K562 (cell line): ENCODE measurements around the gene TMEM86B. TPM values are rescaled to one million over a fixed set of nuclear protein-coding genes. Genes with fewer than 3 reads are reported as not detected.

Source experiments
- CCAR2 ChIP-seq: fragments of 200-400 bp; formaldehyde crosslinking; IDR thresholded peaks from 2 replicates; pipeline ENCODE4 v1.6.1; 2017; ENCODE audit warnings: mild to moderate bottlenecking, low read depth, low read length
- DDX20 ChIP-seq: fragments of 450-650 bp; IDR thresholded peaks from 2 replicates; pipeline ENCODE4 v1.6.1; 2016; ENCODE audit warnings: missing genetic modification characterization, low read depth, mild to moderate bottlenecking, missing compliant biosample characterization, moderate library complexity
- GABPB2 ChIP-seq: fragments of 250-450 bp; sonication (Bioruptor Pico); conservative IDR thresholded peaks from 2 replicates; pipeline ENCODE4 v1.5.1; 2021; ENCODE audit warnings: mild to moderate bottlenecking
- ILF3 ChIP-seq: fragments of 450-650 bp; IDR thresholded peaks from 2 replicates; pipeline ENCODE4 v1.6.1; 2018; ENCODE audit warnings: antibody characterized with exemption, mild to moderate bottlenecking, moderate library complexity, borderline replicate concordance
- NFIX ChIP-seq: fragments of 250-450 bp; sonication (Bioruptor Pico); IDR thresholded peaks from 2 replicates; pipeline ENCODE4 v1.4.0; 2020; ENCODE audit warnings: low read depth, mild to moderate bottlenecking, moderate library complexity
- RFX7 ChIP-seq: fragments of 250-450 bp; sonication (Bioruptor Pico); IDR thresholded peaks from 2 replicates; pipeline ENCODE4 v1.5.1; 2021; ENCODE audit warnings: mild to moderate bottlenecking
- SIRT6 ChIP-seq: IDR thresholded peaks from one replicate; pipeline ENCODE4 v1.6.1; 2012; ENCODE audit warnings: low read depth, mild to moderate bottlenecking, control low read depth, inconsistent platforms, low read length, moderate library complexity
- ZC3H4 ChIP-seq: sonication (generic); formaldehyde crosslinking; IDR thresholded peaks from 2 replicates; pipeline ENCODE4 v1.9.0; 2021; ENCODE audit warnings: missing genetic modification reagents, borderline replicate concordance
- ZNF311 ChIP-seq: fragments of 250-450 bp; sonication (Bioruptor Pico); IDR thresholded peaks from 2 replicates; pipeline ENCODE4 v1.4.0; 2020; ENCODE audit warnings: mild to moderate bottlenecking, moderate library complexity
- ZNF444 ChIP-seq: fragments of 250-450 bp; sonication (Bioruptor Pico); IDR thresholded peaks from 2 replicates; pipeline ENCODE4 v1.4.0; 2020; ENCODE audit warnings: mild to moderate bottlenecking, moderate library complexity
- polyA plus RNA-seq, 8 experiments: library from polyadenylated mRNA; depleted of rRNA in 4 of 8; stranded (reverse) in 5 of 8; unstranded in 3 of 8; fragments of >200 nt; fragmentation: Nextera tagmentation in 2 of 8; fragmentation: Illumina TruSeq in 1 of 8; extraction: Ambion mirVana in 2 of 8; extraction: Trizol in 1 of 8; gene quantifications; 2 replicates each; pipeline versions ENCODE4 v1.2.1 to v1.2.3, GENCODE V29; 2011 to 2014; ENCODE audit warnings: inconsistent platforms in 1 of 8, missing spikeins in 1 of 8
- total RNA-seq, 7 experiments: library from RNA; depleted of rRNA in 6 of 7; stranded (reverse); fragments of >200 nt in 6 of 7; fragmentation: Illumina TruSeq in 2 of 7; extraction: Trizol in 2 of 7; gene quantifications; 2 replicates each; pipeline versions ENCODE4 v1.2.1 to v1.2.3, GENCODE V29; 2011 to 2021; ENCODE audit warnings: low replicate concordance in 1 of 7
- TF ChIP-seq, protein P1 (sequence below): sonication (generic); formaldehyde crosslinking; IDR thresholded peaks from 2 replicates; pipeline ENCODE4 v1.8.0; 2022; ENCODE audit warnings: mild to moderate bottlenecking, low read depth, missing genetic modification reagents
- TF ChIP-seq, protein P2 (sequence below): fragments of 250-450 bp; sonication (Bioruptor Pico); IDR thresholded peaks from 2 replicates; pipeline ENCODE4 v1.8.0; 2021; ENCODE audit warnings: borderline replicate concordance, mild to moderate bottlenecking, moderate library complexity; ENCODE audit not compliant: poor library complexity, severe bottlenecking
- TF ChIP-seq, protein P3 (sequence below): fragments of 450-650 bp; IDR thresholded peaks from 2 replicates; pipeline ENCODE4 v1.6.1; 2017; ENCODE audit warnings: antibody characterized with exemption
- TF ChIP-seq, protein P4 (sequence below), 2 experiments: IDR thresholded peaks in 1 of 2; conservative IDR thresholded peaks in 1 of 2; 2 replicates each; pipeline ENCODE4 v1.6.1; 2016; ENCODE audit warnings: low read depth in 2 of 2, mild to moderate bottlenecking in 1 of 2, missing compliant biosample characterization in 1 of 2, missing genetic modification characterization in 1 of 2, moderate library complexity in 1 of 2
- TF ChIP-seq, protein P5 (sequence below): fragments of 200-400 bp; formaldehyde crosslinking; IDR thresholded peaks from 2 replicates; pipeline ENCODE4 v1.6.1; 2017; ENCODE audit warnings: mild to moderate bottlenecking, low read depth, low read length, moderate library complexity
- TF ChIP-seq, protein P6 (sequence below): fragments of 450-650 bp; conservative IDR thresholded peaks from 2 replicates; pipeline ENCODE4 v1.6.1; 2016; ENCODE audit warnings: missing genetic modification characterization, low read depth, mild to moderate bottlenecking, control low read depth, missing compliant biosample characterization

The TMEM86B gene
- total and polyA plus RNA-seq, 9 of the 15 experiments (the other 6 are each of a cell fraction or from before 2014, with no cell fraction given), result 0.28 to 7.9 (median 2.1) TPM

DNA sequence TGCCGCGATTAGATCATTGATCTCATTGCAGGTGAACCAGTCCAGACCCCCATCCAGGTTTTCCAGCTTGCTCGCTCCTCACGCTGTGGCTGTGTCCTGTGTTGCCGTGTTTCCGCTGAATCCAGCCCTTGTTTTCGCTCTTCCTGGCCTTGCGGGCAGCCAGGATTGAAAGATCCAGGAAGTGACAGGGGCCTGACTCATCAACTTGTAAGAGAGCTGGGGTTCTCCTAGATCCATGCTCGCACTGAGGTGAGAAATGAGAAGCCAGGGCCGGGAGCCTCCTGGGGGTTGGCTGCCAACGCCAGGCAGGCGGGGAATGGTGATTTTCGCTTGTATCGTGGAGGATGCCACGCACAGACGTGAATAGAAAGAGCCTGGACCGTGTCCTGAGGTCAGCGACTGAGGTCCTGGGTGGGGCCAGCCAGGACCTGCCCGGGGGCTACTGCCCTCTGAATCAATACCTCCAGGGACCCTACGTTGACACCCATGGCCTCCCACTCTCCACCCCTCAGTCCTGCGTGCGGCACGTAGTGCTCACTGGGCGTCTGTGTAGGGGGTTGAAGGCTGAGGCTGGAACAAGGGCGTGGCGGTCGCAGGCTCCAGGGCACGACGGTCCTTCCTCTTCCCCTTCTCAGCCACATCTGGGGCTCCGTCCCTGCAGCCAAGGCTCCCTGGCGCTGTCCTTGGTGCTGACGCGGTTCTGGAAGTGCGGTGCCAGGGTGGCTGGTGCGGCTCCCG is 11.9 kb downstream of the TMEM86B start (continued):
- TF ChIP-seq GABPB2 (CRISPR knock-in tag) (no peak), RFX7 (CRISPR knock-in tag) (no peak), ZC3H4 (CRISPR knock-in tag) (no peak), CCAR2 (peak; percentile 89), SIRT6 (no peak), ILF3 (no peak), NFIX (CRISPR knock-in tag) (no peak), DDX20 (no peak), ZNF444 (CRISPR knock-in tag) (no peak), ZNF311 (CRISPR knock-in tag) (no peak)
- TF ChIP-seq, protein P1, sequence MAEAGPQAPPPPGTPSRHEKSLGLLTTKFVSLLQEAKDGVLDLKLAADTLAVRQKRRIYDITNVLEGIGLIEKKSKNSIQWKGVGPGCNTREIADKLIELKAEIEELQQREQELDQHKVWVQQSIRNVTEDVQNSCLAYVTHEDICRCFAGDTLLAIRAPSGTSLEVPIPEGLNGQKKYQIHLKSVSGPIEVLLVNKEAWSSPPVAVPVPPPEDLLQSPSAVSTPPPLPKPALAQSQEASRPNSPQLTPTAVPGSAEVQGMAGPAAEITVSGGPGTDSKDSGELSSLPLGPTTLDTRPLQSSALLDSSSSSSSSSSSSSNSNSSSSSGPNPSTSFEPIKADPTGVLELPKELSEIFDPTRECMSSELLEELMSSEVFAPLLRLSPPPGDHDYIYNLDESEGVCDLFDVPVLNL (CRISPR knock-in tag), result peak; percentile 89
- TF ChIP-seq, protein P2, sequence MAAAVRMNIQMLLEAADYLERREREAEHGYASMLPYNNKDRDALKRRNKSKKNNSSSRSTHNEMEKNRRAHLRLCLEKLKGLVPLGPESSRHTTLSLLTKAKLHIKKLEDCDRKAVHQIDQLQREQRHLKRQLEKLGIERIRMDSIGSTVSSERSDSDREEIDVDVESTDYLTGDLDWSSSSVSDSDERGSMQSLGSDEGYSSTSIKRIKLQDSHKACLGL (CRISPR knock-in tag), result peak; percentile 49
- TF ChIP-seq, protein P3, sequence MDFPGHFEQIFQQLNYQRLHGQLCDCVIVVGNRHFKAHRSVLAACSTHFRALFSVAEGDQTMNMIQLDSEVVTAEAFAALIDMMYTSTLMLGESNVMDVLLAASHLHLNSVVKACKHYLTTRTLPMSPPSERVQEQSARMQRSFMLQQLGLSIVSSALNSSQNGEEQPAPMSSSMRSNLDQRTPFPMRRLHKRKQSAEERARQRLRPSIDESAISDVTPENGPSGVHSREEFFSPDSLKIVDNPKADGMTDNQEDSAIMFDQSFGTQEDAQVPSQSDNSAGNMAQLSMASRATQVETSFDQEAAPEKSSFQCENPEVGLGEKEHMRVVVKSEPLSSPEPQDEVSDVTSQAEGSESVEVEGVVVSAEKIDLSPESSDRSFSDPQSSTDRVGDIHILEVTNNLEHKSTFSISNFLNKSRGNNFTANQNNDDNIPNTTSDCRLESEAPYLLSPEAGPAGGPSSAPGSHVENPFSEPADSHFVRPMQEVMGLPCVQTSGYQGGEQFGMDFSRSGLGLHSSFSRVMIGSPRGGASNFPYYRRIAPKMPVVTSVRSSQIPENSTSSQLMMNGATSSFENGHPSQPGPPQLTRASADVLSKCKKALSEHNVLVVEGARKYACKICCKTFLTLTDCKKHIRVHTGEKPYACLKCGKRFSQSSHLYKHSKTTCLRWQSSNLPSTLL, result no peak
- TF ChIP-seq, protein P4, sequence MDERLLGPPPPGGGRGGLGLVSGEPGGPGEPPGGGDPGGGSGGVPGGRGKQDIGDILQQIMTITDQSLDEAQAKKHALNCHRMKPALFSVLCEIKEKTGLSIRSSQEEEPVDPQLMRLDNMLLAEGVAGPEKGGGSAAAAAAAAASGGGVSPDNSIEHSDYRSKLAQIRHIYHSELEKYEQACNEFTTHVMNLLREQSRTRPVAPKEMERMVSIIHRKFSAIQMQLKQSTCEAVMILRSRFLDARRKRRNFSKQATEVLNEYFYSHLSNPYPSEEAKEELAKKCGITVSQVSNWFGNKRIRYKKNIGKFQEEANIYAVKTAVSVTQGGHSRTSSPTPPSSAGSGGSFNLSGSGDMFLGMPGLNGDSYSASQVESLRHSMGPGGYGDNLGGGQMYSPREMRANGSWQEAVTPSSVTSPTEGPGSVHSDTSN (CRISPR knock-in tag; IDR thresholded peaks at IDR 0.05; ENCODE audit: low read depth), result no peak; the same call in 1 of the 2 replicates
- TF ChIP-seq, protein P4 (tag; conservative IDR thresholded peaks at IDR 0.05; ENCODE audit: low read depth), result peak; percentile 79
- TF ChIP-seq, protein P5, sequence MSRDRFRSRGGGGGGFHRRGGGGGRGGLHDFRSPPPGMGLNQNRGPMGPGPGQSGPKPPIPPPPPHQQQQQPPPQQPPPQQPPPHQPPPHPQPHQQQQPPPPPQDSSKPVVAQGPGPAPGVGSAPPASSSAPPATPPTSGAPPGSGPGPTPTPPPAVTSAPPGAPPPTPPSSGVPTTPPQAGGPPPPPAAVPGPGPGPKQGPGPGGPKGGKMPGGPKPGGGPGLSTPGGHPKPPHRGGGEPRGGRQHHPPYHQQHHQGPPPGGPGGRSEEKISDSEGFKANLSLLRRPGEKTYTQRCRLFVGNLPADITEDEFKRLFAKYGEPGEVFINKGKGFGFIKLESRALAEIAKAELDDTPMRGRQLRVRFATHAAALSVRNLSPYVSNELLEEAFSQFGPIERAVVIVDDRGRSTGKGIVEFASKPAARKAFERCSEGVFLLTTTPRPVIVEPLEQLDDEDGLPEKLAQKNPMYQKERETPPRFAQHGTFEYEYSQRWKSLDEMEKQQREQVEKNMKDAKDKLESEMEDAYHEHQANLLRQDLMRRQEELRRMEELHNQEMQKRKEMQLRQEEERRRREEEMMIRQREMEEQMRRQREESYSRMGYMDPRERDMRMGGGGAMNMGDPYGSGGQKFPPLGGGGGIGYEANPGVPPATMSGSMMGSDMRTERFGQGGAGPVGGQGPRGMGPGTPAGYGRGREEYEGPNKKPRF, result no peak
- TF ChIP-seq, protein P6, sequence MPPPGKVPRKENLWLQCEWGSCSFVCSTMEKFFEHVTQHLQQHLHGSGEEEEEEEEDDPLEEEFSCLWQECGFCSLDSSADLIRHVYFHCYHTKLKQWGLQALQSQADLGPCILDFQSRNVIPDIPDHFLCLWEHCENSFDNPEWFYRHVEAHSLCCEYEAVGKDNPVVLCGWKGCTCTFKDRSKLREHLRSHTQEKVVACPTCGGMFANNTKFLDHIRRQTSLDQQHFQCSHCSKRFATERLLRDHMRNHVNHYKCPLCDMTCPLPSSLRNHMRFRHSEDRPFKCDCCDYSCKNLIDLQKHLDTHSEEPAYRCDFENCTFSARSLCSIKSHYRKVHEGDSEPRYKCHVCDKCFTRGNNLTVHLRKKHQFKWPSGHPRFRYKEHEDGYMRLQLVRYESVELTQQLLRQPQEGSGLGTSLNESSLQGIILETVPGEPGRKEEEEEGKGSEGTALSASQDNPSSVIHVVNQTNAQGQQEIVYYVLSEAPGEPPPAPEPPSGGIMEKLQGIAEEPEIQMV (tag), result no peak
